HG02763 (cell line): ENCODE results near the gene FBXL17.

Experiments
- ATAC-seq: cut with Tn5 transposase; IDR thresholded peaks from one replicate; pipeline ENCODE4 v1.9.1; 2021; ENCODE audit warnings: mild to moderate bottlenecking, moderate library complexity; ENCODE audit not compliant: unreplicated experiment

FBXL17 gene

DNA sequence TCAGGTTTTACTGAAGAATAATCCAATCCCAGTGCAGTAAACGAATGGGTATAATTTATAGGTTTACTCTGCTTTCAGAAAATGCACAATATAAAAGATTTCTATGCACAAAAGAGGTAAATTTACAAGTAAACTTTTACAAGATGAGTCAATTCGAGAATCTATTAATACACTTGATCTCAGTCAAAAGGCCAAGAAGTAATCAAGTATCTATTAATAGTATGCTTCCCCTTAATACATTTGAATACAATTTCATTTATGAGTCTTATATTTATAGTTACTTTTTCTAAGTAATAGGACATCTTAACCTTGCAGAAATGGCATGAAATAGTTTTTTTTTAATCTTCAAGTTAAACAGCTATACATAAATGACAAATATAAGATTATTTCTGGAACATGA is 355.9 kb downstream of the FBXL17 start:
- no peak for ATAC-seq

DNA sequence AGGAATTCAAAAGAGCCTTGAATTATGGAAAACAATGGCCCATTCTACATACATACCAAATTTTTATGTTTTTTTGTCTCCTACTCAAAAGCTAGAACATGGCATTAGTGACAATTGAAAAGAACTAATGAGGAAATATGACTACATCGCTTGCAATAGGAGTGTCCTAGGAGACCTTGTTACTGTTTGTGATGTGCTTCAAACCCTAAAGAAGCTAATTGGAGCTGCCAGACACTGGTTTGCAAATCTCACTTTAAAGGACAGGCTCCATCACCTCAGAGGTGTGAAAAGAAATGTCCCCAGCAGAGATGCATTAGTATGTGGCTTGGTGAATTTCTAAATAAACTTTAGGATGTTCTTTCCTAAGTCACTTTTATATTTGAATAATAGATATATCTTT is 356.9 kb downstream of the FBXL17 start:
- no peak for ATAC-seq

DNA sequence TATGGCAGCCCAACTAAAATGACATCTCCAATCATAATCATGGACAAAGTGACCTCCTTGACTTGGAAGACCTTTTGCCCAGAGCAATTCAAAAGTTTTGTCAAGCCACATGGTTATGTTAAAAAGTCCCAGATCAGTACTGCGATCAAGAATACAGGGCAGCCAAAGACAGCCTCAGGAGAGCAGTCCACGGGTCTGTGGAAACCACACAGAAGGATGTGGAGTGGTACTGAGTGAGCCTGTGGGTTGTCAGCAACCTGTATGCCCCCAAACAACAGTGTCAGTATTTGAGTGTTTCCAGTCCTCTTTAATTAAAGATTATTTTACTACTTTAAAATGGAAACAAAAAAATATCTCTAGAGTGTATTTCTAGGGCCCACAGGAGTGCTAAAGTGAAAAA is 365.8 kb downstream of the FBXL17 start:
- ATAC-seq, result no peak

DNA sequence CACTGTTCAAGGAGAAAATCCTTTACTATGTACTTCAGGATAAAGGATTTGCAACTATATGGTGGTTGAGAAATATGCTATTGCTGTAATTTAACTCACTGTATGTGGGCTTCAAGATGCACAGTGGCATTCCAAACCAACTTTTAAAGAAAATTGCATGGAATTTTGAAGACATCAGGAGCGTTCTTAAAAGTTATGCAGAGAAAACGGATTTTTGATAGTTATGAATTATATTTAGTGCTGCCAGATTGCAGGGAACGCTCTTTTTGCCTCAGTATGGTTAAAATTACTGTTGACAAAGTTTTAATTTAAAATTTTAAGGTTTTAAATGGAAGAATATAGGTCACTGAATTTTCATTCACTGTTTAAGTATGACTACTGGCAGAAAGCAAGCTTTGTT is 375.1 kb downstream of the FBXL17 start:
- no peak for ATAC-seq

DNA sequence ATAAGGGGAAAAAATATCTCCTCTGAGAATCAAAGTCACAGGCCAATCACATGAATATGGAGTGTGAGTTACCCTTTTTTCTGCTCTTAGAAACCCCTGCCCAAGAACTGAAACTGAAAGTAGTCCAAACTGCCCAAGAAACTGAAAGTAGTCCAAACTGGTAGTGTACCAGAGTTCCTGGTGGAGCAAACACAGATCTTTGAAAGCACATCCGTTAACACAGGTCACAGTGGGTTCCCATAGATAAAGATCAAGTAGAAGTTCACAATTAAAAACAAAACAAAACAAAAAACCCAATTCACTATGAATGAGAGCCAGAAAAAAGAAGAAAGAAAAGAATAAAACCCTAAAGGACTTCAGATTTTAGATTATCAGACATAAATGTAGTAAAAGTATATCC is 378.7 kb downstream of the FBXL17 start:
- ATAC-seq, result peak; percentile 94

DNA sequence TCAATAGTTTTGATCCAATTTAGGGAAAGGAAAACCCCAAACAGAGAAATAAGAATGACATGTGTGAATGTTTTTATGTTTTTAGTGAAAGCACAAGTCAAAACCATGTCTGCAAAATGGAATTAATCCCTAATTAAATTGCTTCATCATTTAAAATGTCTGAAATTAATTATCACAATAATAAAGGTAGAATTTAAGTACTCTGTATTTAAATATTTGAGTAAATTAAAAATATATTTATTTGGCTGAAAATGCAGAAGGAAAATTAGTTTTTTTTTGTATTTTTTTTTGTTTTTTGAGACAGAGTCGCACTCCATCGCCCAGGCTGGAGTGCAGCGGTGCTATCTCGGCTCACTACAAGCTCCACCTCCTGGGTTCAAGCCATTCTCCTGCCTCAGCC is 380.7 kb downstream of the FBXL17 start:
- ATAC-seq, result no peak

DNA sequence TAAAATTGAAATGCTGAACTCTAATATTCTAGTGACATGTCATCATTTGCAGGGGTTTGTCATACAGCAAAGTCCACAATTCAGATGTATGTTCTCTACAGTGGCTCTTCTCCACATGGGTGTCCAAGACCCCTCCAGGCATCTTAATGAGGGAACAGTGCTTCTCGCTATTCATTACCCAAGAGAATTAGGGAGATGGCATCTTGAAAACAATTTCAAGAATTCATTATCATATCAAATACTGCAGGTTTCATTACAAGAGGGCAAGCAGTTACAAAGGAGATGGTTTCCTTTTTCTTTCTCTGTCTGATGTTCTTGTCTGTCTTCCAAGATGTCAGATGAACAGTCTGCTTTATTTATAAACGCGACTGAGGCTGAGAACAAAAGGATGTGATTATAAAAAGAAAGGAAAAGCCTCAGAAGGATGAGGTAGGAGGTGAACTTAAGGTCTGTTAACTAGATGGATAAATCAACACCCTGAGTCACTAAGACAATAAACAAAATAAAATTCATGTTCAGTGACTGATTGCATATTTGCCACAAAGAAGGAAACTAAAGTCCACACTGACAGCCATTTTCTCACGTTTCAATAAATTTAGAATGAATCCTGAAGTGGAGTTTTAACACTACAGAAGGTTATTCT is 384.4 kb downstream of the FBXL17 start:
- ATAC-seq, result no peak

DNA sequence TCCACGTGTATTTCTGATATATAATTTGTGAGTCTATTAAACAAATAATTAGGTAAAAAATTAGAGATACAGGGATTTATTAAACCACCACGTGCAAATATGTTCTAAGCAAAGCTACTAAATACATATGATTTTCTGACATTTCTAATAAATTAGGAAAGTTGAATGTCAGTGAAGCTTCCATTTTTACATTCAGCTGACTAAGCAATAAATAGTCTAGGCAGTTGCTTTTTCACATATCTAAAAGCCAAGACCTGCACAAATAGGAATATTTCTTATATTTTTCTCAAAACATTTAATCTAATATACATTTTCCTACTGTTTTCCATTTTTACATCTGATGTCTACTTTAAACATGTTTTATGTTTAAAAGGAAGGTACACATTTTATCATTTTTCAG is 388.6 kb downstream of the FBXL17 start:
- ATAC-seq, result no peak

DNA sequence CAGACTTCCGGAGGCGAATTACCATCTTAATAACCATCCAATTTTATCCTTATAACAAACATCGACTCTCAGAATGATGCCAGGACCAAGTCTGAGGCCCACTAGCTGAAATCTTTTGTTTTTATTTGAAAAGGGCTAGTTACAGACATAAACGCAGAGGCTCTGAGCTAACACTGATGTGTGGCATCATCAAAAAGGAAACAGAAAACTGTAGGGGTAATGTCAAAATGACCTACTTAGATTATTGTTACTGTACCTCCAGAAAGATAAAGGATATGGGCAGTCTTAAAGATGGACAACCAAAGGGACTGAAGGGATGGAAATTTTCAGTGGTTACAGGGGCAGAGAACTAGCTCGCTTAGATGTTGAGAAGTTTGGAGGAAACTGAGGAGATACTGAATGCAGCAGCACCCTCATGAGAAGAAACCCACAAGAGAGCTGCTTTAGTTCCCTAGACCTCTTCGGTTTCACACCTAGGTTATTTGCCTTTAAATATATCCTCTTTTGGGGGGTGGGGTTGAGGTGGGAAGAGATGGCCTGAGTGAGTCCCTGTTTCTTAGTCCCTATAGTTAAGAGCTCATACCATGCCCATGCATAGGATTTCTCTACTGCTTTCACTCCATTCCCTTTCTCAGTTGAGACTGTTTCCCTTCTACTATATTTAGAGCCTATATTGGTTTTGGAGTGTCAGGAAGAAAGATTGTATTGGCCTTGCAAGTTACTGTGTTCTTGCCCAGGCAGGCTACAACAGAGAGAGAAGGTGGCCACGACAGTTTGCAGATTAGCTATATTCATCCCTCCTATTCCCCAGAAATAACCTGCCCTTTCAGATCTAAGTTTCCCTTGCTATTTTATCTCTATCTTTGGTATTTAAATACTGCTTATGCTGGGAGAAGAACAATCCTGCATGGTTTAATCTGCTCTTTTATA is 390.8 kb downstream of the FBXL17 start:
- peak; percentile 74 for ATAC-seq

DNA sequence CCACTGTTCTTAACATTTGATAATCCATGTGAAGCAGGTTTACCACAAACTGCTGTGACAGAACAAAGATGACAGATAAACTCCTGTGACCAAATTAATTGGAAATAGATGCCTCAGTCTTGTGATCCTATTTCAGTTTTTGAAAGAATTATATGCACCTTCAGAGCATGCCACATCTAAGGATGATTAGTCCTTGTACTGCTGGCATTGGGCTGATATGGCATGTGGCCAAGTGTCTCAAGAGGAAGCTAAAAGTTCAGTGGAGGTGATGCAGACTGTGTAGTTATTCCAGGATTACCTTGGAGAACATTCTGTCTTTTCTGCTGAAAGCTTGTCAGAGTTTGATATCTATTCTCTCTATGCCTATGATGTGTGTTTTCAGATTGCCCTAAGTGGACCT is 396.8 kb downstream of the FBXL17 start:
- ATAC-seq, result no peak

DNA sequence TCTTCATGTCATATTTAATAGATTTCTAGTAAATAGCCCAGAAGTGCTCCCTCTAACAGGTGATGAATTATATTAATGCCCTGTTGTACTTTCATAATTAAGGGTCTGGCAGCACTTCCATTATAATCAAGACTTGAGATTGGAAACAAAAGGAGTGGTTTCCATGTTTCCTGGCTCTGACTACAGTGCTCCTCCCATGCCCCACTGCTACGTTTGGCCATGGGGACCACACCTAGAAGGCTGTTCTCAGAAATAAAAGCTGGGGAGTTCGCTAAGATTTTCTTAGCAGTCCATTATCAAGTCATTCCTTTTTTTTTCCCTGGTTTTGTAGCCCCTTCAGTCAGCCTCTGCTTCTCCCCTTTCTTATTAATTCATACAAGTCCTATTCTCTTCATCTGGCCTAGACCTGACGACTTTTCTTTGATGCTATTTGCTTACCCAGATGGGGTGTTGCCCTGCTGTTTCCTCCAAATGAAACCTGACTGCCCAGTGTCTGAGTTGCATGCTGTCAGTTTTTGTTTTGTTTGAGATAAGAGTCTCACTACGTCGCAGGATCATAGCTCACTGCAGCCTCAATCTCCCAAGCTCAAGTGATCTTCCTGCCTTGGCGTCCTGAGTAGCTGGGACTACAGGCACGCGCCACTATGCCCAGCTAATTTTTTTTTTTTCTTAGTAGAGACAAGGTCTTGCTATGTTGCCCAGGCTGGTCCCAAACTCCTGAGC is 399.0 kb downstream of the FBXL17 start:
- no peak for ATAC-seq

DNA sequence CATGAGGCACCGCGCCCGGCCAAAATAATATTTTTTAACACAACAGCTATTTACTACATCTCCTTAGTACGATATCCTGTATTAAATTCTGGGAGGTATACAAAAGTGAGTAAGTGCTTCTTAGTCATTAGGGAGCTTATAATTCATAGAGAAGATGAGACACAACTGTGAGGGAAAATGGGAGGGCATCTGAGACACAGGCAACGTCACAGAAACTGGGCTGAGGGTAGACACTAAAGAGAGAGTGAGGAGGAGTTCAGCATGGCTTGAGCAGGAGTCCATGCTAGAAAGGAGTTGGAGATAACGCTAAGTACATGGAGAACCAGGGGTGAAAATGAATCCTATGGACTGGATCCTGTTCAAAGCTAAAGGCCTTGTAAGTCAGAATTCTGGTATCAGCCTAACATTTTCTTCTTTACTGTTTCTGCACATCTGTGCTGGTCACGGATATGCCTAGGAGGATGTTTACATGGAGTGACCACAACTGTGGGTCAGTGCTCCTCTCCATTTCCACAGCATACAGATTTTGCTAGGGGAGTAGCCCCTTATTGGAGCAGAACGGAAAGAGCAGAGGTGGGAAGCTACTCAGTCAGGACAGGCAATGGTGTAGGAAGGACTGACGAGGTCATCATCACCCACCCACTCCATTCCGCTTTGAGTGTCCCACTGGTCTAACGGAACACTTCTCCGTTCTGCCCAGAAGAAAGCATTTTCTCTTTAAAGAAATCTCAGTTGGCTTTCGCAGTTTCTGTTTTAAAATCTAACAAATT is 400.8 kb downstream of the FBXL17 start:
- no peak for ATAC-seq

DNA sequence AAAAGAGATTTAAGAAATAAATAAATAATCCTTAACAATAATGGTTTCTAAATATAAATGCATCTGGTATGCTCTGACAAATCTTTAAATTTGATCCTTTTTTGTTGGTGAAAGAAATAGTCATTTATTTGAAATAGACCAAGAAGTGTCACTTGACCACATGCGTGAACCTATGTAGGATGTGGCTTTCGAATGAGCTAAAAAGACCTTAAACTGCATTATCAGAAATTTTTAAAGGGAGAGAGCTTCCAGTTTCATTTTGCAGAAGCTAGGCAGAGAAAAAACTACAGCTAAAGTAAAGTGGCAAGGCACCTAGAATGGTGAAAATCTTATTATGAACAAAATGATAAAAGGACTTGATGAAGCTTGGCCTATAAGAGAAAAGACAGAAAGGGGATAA is 402.0 kb downstream of the FBXL17 start:
- ATAC-seq, result no peak

DNA sequence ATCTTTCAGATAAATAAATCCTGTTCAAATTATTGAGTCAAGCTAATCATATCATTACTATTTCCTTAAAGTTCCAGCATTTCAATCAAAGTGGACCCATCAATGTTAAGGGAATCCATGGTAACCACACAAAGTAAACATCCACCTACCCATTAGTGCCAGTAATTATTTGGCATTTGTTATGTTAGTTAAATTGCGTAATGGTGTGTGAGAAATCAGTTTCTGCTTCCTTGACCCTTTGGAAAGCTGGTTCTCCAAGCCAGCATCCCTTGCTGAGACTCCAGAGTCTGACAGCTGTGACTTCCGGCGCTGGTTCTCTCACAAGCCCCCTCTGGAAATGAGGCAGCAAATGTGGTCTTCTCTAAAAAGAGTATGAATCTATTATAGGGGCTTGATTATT is 402.6 kb downstream of the FBXL17 start:
- no peak for ATAC-seq

DNA sequence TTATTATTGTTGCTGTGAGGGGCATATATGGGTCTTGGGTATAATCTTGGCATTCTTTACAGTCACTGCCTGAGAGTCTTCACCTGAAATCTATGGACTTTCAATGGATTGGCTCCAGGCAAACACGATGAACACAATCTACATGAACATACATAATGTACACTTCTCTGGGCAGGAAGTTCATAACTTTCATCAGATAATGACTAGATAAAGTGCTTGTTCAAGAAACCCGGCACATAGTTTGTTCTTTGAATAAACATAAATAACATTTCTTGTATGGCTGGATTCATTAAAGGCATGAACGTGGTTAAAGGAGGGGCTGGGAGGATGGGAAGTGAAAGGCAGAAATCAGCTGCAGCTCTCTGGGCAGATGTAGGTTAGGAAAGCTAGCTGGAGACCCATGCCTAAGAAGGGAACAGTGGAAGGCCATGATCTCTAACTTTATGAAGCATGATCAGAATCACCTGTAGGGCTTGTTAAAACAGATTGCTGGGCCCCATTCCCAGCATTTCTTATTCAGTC is 404.3 kb downstream of the FBXL17 start:
- no peak for ATAC-seq

DNA sequence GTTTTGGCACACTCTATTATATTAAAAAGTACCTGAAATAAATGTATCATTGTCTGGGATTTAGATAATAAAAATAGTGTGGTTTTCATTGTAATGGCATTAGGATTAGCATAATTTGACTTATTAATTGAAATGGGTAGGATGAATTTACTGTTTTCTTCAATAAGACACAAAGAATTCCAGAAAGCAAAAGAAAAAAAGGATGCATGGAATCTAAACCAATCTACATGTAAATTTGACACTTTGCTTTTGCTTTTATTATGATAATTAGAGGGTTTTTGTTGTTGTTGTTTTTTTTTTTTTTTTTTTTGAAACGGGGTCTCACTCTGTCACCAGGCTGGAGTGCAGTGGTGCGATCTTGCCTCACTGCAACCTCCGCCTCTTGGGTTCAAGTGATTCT is 406.3 kb downstream of the FBXL17 start:
- ATAC-seq, result no peak

DNA sequence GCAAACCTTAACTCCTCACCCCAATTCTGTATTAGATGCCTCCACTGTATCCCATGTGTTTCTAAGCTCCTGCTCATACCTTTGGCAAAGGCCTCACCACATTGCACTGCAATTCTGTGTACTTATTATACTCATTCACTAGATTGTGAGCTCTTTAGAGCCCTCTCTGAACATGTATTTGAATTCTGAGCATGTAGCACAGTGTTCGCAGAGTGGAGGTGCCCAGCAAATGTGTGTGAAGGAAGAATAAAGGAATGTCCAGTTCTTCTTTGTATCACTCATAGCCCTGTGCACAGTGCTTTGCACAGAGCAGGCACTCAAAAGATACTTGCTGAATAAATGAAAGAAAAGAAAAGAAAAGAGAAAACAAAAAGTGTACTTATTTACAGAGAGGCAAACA is 410.1 kb downstream of the FBXL17 start:
- no peak for ATAC-seq

DNA sequence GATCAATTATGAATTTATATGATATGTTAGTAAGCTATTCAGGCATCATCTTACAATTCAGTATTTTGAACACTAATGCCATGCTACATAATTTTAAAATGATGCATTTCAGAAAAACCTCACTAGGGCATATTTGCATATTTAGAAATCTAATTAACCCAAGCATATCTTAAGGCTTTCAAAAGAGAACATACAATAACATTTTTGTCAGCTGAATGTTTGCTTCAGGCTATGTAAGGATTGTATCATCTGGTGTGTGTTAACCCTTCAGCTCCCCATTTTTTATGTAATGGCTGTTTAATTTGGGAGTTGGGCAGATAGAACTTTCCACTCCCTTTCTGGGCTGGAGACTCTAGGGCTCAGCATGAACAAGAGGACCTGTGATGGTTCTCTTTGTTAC is 412.1 kb downstream of the FBXL17 start:
- no peak for ATAC-seq

DNA sequence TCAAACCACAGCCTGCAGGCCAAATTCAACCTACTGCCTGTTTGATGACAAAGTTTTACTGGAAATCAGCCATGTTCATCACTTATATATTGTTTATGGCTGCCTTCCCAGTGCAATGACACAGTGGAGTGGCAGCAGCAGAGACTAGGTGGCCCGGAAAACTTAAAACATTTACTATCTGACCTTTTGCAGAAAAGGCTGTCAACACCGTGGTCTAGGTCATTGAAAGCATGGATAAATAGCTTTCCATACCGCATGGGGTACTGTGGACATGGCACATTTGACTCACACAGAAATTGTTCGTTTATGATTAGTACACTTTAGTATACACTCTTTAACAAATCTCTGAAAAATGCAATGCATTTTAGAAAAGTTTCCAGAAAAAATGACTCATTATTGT is 412.9 kb downstream of the FBXL17 start:
- ATAC-seq, result no peak

DNA sequence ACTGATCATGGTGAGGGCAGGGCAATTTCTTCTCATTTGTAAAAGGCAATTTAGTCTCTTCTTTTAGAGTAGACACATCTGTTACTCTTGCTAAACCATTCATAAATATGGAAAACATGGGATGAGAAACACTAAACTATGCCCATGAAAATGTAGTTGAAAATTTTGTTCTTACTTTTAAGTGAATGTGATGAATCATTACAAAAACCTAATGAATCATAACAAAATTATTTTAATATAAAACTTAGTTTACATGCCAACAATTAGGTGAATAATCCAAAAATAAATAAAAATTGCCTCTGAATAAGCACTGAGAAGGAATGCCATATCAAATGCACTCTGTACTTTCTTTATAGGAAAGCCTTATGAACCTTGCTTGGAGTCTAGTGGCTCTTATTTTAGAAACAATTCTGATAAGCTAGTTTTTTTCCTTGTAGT is 413.5 kb downstream of the FBXL17 start:
- no peak for ATAC-seq

DNA sequence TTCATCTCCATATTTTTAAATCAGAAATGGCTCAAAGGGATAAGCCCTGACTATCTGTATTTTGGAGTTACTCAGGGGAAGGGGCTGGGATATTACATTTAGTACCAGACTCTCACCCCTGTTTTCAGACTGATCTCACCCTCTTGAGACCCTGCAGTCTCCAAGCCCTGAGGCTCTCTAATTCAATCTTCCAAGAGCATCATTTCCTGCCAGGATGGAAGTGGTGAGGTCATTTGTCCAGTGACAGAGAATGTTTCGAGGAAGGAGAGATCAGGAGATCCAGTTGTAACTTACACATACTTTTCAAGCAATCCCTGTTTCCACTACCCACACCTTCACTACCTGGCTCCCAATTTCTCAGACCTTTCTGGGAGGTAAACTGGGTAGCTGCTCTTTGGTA is 415.7 kb downstream of the FBXL17 start:
- ATAC-seq, result no peak
